NCI-H345 (cell line): ENCODE measurements around the gene CFC1B.
"Not testable (repeated sequence)": the region's sequence is repeated elsewhere in the genome, so short reads cannot be mapped to it uniquely, and the experiment has no call there.

ENCODE experiments used
- DNase-seq: peaks from one replicate; lab custom pipeline; 2025; lab: John Stamatoyannopoulos, UW

The CFC1B gene

GRCh38 chr2:130520992-130521391 is at the start of gene CFC1B:
Gene CFC1B, plus strand, starts transcription at chr2:130521222. Its CDS starts 263 bp downstream, at chr2:130521485.
- DNase-seq, result not testable (repeated sequence)

- not testable (repeated sequence) for DNase-seq
Observed at GRCh38 chr2:130491073-130491472, 29.9 kb upstream of the CFC1B start.

GRCh38 chr2:130509228-130509627 is 11.8 kb upstream of the CFC1B start, which contains the start of gene POTEI:
Gene POTEI, minus strand, starts transcription at chr2:130509328. Its CDS starts 93 bp downstream, at chr2:130509235.
- DNase-seq, result not testable (repeated sequence)

GRCh38 chr2:130510807-130511746 is 9.9 kb upstream of the CFC1B start:
- not testable (repeated sequence) for DNase-seq

GRCh38 chr2:130511747-130512451 is 9.1 kb upstream of the CFC1B start:
- not testable (repeated sequence) for DNase-seq

- DNase-seq, result not testable (repeated sequence)
Observed at GRCh38 chr2:130518516-130519106, 2.4 kb upstream of the CFC1B start.

- not testable (repeated sequence) for DNase-seq
Observed at GRCh38 chr2:130522390-130522789, 1.4 kb downstream of the CFC1B start.

- not testable (repeated sequence) for DNase-seq
Observed at GRCh38 chr2:130527365-130527967, 6.4 kb downstream of the CFC1B start.

GRCh38 chr2:130529545-130529944 is 8.5 kb downstream of the CFC1B start:
- not testable (repeated sequence) for DNase-seq

GRCh38 chr2:130530212-130530611 is 9.2 kb downstream of the CFC1B start:
- DNase-seq, result not testable (repeated sequence)

GRCh38 chr2:130531225-130531624 is 10.2 kb downstream of the CFC1B start:
- not testable (repeated sequence) for DNase-seq

GRCh38 chr2:130531672-130532071 is 10.7 kb downstream of the CFC1B start:
- DNase-seq, result not testable (repeated sequence)

- not testable (repeated sequence) for DNase-seq
Observed at GRCh38 chr2:130536654-130537053, 15.6 kb downstream of the CFC1B start.

GRCh38 chr2:130538271-130538670 is 17.2 kb downstream of the CFC1B start:
- not testable (repeated sequence) for DNase-seq

- not testable (repeated sequence) for DNase-seq
Observed at GRCh38 chr2:130542789-130543188, 21.8 kb downstream of the CFC1B start.

GRCh38 chr2:130543785-130544528 is 22.9 kb downstream of the CFC1B start:
- DNase-seq, result not testable (repeated sequence)

- not testable (repeated sequence) for DNase-seq
Observed at GRCh38 chr2:130544978-130545377, 24.0 kb downstream of the CFC1B start.

GRCh38 chr2:130548418-130548817 is 27.4 kb downstream of the CFC1B start:
- not testable (repeated sequence) for DNase-seq

- not testable (repeated sequence) for DNase-seq
Observed at GRCh38 chr2:130549475-130549874, 28.5 kb downstream of the CFC1B start.

- not testable (repeated sequence) for DNase-seq
Observed at GRCh38 chr2:130554178-130554577, 33.2 kb downstream of the CFC1B start.

- not testable (repeated sequence) for DNase-seq
Observed at GRCh38 chr2:130556441-130556840, 35.4 kb downstream of the CFC1B start.
